ENCODE measurements around the gene ARRDC4.

DNA sequence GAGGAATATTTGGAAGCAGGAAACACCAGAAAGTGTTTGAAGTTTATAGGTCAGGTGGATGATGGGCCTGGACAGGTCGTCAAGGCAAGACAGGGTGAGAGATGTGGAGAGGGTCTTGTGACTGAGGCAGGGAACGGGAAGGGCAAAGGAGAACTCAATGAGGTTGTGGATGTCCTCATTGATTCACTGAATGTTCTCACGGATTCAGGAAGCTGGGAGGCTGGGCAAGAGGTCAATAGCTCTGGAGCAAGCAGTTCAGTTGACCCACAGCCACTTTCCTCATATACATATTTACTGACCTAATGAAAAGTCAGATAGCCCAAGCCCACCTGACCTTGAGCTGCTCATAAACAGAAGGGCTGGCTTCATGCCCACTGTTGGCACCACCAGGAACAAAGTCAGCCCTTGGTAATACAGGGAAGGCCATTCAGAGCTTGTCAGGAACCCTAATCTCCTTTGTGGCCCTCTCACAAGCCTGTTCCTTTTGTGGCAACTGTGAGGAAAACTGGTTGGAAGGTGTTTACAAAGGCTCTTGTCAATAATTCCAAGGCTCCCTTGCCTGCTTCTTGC is 31.6 kb downstream of the ARRDC4 start:
- TF ChIP-seq, protein P1, sequence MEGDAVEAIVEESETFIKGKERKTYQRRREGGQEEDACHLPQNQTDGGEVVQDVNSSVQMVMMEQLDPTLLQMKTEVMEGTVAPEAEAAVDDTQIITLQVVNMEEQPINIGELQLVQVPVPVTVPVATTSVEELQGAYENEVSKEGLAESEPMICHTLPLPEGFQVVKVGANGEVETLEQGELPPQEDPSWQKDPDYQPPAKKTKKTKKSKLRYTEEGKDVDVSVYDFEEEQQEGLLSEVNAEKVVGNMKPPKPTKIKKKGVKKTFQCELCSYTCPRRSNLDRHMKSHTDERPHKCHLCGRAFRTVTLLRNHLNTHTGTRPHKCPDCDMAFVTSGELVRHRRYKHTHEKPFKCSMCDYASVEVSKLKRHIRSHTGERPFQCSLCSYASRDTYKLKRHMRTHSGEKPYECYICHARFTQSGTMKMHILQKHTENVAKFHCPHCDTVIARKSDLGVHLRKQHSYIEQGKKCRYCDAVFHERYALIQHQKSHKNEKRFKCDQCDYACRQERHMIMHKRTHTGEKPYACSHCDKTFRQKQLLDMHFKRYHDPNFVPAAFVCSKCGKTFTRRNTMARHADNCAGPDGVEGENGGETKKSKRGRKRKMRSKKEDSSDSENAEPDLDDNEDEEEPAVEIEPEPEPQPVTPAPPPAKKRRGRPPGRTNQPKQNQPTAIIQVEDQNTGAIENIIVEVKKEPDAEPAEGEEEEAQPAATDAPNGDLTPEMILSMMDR (IDR thresholded peaks at IDR 0.05; ENCODE audit: poor library complexity, severe bottlenecking) = no peak
- TF ChIP-seq EZH2 (IDR thresholded peaks at IDR 0.05; ENCODE audit: borderline replicate concordance, insufficient read depth, low read length, poor library complexity, severe bottlenecking) (no peak), TAF1 (IDR thresholded peaks at IDR 0.05; ENCODE audit: low read depth) (no peak), POLR2AphosphoS5 (IDR thresholded peaks at IDR 0.05) (no peak), MXI1 (conservative IDR thresholded peaks at IDR 0.05; ENCODE audit: poor library complexity, severe bottlenecking) (no peak), SMC3 (conservative IDR thresholded peaks at IDR 0.05; ENCODE audit: poor library complexity) (no peak), RAD21 (conservative IDR thresholded peaks at IDR 0.05) (no peak), EP300 (conservative IDR thresholded peaks at IDR 0.05; ENCODE audit: poor library complexity, severe bottlenecking) (no peak)
- TF ChIP-seq, protein P2, sequence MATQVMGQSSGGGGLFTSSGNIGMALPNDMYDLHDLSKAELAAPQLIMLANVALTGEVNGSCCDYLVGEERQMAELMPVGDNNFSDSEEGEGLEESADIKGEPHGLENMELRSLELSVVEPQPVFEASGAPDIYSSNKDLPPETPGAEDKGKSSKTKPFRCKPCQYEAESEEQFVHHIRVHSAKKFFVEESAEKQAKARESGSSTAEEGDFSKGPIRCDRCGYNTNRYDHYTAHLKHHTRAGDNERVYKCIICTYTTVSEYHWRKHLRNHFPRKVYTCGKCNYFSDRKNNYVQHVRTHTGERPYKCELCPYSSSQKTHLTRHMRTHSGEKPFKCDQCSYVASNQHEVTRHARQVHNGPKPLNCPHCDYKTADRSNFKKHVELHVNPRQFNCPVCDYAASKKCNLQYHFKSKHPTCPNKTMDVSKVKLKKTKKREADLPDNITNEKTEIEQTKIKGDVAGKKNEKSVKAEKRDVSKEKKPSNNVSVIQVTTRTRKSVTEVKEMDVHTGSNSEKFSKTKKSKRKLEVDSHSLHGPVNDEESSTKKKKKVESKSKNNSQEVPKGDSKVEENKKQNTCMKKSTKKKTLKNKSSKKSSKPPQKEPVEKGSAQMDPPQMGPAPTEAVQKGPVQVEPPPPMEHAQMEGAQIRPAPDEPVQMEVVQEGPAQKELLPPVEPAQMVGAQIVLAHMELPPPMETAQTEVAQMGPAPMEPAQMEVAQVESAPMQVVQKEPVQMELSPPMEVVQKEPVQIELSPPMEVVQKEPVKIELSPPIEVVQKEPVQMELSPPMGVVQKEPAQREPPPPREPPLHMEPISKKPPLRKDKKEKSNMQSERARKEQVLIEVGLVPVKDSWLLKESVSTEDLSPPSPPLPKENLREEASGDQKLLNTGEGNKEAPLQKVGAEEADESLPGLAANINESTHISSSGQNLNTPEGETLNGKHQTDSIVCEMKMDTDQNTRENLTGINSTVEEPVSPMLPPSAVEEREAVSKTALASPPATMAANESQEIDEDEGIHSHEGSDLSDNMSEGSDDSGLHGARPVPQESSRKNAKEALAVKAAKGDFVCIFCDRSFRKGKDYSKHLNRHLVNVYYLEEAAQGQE (IDR thresholded peaks at IDR 0.05; ENCODE audit: borderline replicate concordance) = no peak
